ENCODE measurements around the gene SPRED2. TPM values are rescaled to one million over a fixed set of nuclear protein-coding genes. Genes with fewer than 3 reads are reported as not detected.

SPRED2 gene
- total and polyA plus RNA-seq, 11 donors: 7.0 to 24.4 (median 16.1) TPM

GRCh38 chr2:65275141-65275915 lies 157.1 kb downstream of the SPRED2 start:
- intact Hi-C loops (cut with DNase I): loop anchor here in 5 of 10 donors (5.0 kb wide), 3 partner anchors 97 to 162 kb away; partner anchors contain the start of gene SPRED2 (in 3 of the 5)
- Histone ChIP-seq H3K36me3 (peaks cover 0 to 38% (median 23%) of the 10 kb centered on the region in 9 donors), H3K4me3 (no peak overlapping the region), H3K27me3 (no peaks in the 10 kb centered on the region), H3K9me3 (no peaks in the 10 kb centered on the region), H3K4me1 (peaks cover 7 to 44% (median 28%) of the 10 kb centered on the region in 12 donors), H3K27ac (peak overlapping the region in 1 of 12 donors; percentile 4)
- TF ChIP-seq CTCF (IDR thresholded peaks at IDR 0.05): no peak
- no peak for TF ChIP-seq POLR2A (IDR thresholded peaks at IDR 0.05)
- DNase-seq (no peak), ATAC-seq (no peak)
- 55 to 71% (median 63%) methylated on average over 4 of the region's 4 CpGs for WGBS, 4 donors

DNA sequence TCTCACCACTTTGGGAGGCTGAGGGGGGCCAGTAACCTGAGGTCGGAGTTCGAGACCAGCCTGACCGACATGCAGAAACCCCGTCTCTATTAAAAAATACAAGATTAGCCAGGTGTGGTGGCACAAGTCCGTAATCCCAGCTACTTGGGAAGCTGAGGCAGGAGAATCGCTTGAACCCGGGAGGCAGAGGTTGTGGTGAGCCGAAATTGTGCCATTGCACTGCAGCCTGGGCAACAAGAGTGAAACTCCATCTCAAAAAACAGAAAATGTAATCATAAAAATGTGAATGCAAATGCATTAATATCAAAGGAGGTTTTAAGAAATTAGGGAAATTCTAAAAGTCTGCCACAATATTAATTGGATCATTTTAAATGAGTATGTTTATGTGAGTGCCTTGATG lies 159.1 kb downstream of the SPRED2 start:
- intact Hi-C loops (cut with DNase I): no loop called here
- DNase-seq: no peak
- Histone ChIP-seq H3K27me3 (no peaks in the 10 kb centered on the region), H3K4me3 (no peak overlapping the region), H3K9me3 (no peaks in the 10 kb centered on the region), H3K27ac (no peak overlapping the region), H3K36me3 (peaks cover 0 to 53% (median 36%) of the 10 kb centered on the region in 9 donors), H3K4me1 (peaks cover 5 to 34% (median 21%) of the 10 kb centered on the region in 12 donors)
- TF ChIP-seq CTCF (IDR thresholded peaks at IDR 0.05) (no peak), POLR2A (IDR thresholded peaks at IDR 0.05) (no peak)
- WGBS, 4 donors: 95 to 98% (median 97%) methylated on average over 8 of the region's 8 CpGs
- ATAC-seq: no peak

DNA sequence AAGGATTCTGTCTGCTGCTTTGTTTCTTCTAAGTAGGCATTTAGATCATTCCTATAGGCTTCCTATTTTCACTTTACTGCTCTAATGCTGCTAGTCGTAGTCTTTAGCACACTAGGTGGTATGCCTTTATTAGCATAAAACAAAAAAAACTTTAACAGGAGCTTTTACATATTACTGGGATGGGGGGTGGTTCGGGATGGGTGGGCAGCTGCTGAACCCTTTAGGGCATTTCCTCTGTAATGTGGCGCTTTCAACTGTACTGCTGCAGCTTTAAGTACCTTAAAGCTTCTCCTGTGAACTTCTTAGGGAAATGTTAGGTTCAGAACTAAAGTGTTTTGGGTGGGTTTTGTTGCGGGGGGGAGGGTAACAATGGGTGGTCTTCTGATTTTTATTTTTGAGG lies 163.4 kb downstream of the SPRED2 start:
- intact Hi-C loops (cut with DNase I): loop anchor here in 7 of 10 donors (5.0 to 10.0 kb wide), 7 partner anchors 33 to 303 kb away; partner anchors contain the start of gene SPRED2 (in 2 of the 7)
- Histone ChIP-seq H3K4me1 (peaks cover 0 to 12% (median 0%) of the 10 kb centered on the region in 12 donors), H3K36me3 (peaks cover 0 to 90% (median 73%) of the 10 kb centered on the region in 9 donors), H3K9me3 (no peaks in the 10 kb centered on the region), H3K4me3 (no peak overlapping the region), H3K27ac (no peak overlapping the region), H3K27me3 (no peaks in the 10 kb centered on the region)
- no peak for DNase-seq
- TF ChIP-seq POLR2A (IDR thresholded peaks at IDR 0.05) (no peak), CTCF (IDR thresholded peaks at IDR 0.05) (no peak)
- ATAC-seq: no peak
- WGBS, 4 donors: 65 to 92% (median 82%) methylated on average over 4 of the region's 4 CpGs

DNA sequence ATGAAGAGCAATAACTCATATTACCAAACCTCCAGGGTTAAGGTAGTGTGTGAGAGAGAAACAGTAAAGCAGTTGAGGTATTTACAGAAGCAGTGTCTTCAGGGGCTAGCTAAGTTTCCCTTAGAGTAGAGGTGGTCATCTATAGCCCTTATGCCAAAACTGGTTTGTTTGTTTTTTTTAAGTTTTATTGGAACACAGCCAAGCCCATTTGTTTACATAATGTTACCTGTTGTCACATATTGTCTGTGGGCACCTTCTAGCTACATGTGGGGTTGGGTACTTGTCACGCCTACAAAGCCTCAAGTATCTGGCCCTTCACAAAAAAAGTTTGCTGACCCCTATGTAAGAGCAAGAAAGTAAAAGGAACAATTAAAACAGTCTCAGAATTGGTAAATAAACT lies 165.4 kb downstream of the SPRED2 start:
- H3K27ac ChIP-seq: no peak overlapping the region
- H3K4me3 ChIP-seq: no peak overlapping the region
- TF ChIP-seq CTCF (IDR thresholded peaks at IDR 0.05): no peak
- no peak for TF ChIP-seq POLR2A (IDR thresholded peaks at IDR 0.05)
- DNase-seq (no peak), ATAC-seq (no peak)
- peaks cover 0 to 12% (median 0%) of the 10 kb centered on the region in 12 donors for H3K4me1 ChIP-seq
- no peaks in the 10 kb centered on the region for H3K9me3 ChIP-seq
- H3K27me3 ChIP-seq: no peaks in the 10 kb centered on the region
- intact Hi-C loops (cut with DNase I): loop anchor here in 7 of 10 donors (2.0 to 10.0 kb wide), 8 partner anchors 35 to 305 kb away; partner anchors contain the start of gene SPRED2 (in 2 of the 7)
- WGBS, 4 donors: 91 to 100% (median 97%) methylated on average over 1 of the region's 1 CpG
- peaks cover 0 to 89% (median 66%) of the 10 kb centered on the region in 9 donors for H3K36me3 ChIP-seq
